T-helper 2 cell treated with Interferon-gamma antibody and Interleukin-4, amounts not matched to agents 5 μg/mL and 100 μg/mL, for 36 hours (primary cell): ENCODE data around the gene CWC27.
"Not testable (repeated sequence)": the region's sequence is repeated elsewhere in the genome, so short reads cannot be mapped to it uniquely, and the experiment has no call there.

Source experiments
- DNase-seq: peaks from one replicate; pipeline ENCODE4 v3.0.0; 2021; ENCODE audit warnings: low spot score
- H3K27ac Mint-ChIP-seq: one replicate; pipeline ENCODE4 v1.8.0; 2021; ENCODE audit warnings: mild to moderate bottlenecking, mixed read lengths
- H3K27me3 Mint-ChIP-seq: one replicate; pipeline ENCODE4 v1.8.0; 2021; ENCODE audit warnings: low read depth, mixed read lengths
- H3K36me3 Mint-ChIP-seq: one replicate; pipeline ENCODE4 v1.8.0; 2021; ENCODE audit warnings: low read depth, mixed read lengths
- H3K4me1 Mint-ChIP-seq: one replicate; pipeline ENCODE4 v1.8.0; 2021; ENCODE audit warnings: low read depth, mixed read lengths
- H3K4me3 Mint-ChIP-seq: one replicate; pipeline ENCODE4 v1.8.0; 2022; ENCODE audit warnings: mild to moderate bottlenecking, moderate library complexity, mixed read lengths
- H3K9me3 Mint-ChIP-seq: one replicate; pipeline ENCODE4 v1.8.0; 2021; ENCODE audit warnings: mixed read lengths

Gene CWC27

DNA sequence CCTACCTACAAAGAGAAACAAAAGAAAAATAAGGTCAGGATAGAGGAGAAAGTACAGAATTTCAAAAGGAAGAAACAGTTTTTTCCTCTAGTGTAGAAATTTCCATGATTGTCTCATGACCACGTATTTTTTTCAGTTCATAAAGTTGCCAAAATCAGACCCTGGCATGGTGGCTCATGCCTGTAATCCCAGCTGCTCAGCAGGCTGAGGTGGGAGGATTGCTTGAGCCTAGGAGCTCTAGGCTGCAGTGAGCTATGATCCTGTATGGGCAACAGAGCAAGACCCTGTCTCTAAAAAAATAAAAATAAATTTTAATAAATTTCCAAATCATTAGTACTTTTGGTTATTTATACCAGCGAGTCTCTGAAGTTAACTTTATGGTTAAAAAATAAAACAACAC, 37.8 kb downstream of the CWC27 start:
- Mint-ChIP-seq H3K4me1 (no peaks in the 10 kb centered on the region), H3K9me3 (no peaks in the 10 kb centered on the region), H3K27me3 (no peaks in the 10 kb centered on the region), H3K27ac (no peak overlapping the region), H3K4me3 (no peak overlapping the region), H3K36me3 (no peaks in the 10 kb centered on the region)
- DNase-seq, result no peak

DNA sequence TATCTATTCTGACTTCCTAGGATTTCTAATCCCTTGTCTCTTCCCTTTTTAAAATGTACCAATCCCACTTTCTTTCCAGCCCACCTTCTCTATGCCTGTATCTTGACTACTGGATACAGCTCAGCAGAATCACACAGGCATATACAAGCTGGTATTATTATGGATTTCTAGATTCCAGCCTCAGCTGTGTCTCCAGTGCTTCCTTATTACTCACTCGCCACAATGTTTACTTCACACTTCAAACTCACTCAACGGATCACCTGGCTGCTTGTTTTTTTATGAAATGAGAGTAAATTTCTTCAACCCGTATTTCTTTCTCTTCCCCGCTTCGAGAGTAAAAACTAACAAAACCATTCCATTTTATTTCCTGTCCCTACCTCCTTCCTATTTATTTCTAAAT, 38.8 kb downstream of the CWC27 start:
- DNase-seq, result no peak
- no peak overlapping the region for H3K4me3 Mint-ChIP-seq
- H3K4me1 Mint-ChIP-seq, result no peaks in the 10 kb centered on the region
- no peaks in the 10 kb centered on the region for H3K27me3 Mint-ChIP-seq
- H3K36me3 Mint-ChIP-seq, result no peaks in the 10 kb centered on the region
- H3K9me3 Mint-ChIP-seq, result no peaks in the 10 kb centered on the region
- H3K27ac Mint-ChIP-seq, result no peak overlapping the region

DNA sequence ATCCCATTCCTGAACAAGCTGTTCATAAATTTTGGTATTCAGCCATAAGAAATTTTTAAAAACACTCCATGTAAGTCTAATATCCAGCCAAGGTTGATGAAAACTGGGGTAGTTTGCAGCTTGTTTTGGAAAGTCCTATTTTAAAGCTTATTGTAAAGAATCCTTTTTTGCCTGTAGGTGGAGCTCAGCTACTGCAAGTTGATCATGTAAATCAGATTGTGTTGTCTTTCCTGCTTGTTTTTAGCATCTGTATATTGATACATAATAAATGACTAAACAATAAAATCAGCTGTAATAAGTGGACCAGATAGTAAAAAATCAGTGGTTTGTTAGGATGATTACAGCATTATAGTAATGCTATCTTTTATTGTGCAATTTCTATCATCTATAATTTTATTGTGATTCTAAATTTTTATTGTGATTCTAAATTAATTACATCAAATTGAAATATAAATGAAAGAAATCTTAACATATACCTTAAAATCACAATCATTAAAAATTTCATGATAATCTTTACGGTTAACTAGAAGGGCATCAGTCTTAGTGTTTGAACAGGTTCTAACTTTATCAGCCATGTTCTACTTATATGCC, 42.4 kb downstream of the CWC27 start:
- Mint-ChIP-seq H3K27ac (no peak overlapping the region), H3K36me3 (no peaks in the 10 kb centered on the region), H3K27me3 (no peaks in the 10 kb centered on the region), H3K4me3 (no peak overlapping the region), H3K4me1 (peaks cover 14% of the 10 kb centered on the region), H3K9me3 (no peaks in the 10 kb centered on the region)
- no peak for DNase-seq

DNA sequence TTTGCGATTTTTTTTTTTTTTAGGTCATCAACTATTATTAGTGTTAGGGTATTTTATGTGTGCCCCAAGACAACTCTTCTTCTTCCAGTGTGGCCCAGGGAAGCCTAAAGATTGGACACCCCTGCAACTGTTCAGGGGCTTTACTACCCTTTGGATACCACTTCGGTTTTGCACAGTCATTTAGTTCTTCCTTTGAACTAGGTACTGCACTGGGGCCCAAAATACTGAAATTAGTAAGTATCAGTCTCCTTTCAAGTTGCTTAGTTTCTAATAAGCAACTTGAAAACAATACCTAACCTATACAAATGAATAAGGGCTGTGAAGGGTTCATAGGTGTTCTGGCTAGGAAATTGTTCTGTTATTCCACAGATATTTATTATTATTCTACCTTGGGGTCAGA, 45.3 kb downstream of the CWC27 start:
- H3K27ac Mint-ChIP-seq, result no peak overlapping the region
- no peaks in the 10 kb centered on the region for H3K27me3 Mint-ChIP-seq
- DNase-seq, result no peak
- H3K4me3 Mint-ChIP-seq, result no peak overlapping the region
- H3K4me1 Mint-ChIP-seq, result peaks cover 18% of the 10 kb centered on the region
- H3K9me3 Mint-ChIP-seq, result no peaks in the 10 kb centered on the region
- peaks cover 9% of the 10 kb centered on the region for H3K36me3 Mint-ChIP-seq

- peaks cover 26% of the 10 kb centered on the region for H3K4me1 Mint-ChIP-seq
- peaks cover 17% of the 10 kb centered on the region for H3K36me3 Mint-ChIP-seq
- no peak overlapping the region for H3K27ac Mint-ChIP-seq
- H3K4me3 Mint-ChIP-seq, result no peak overlapping the region
- DNase-seq, result no peak
- no peaks in the 10 kb centered on the region for H3K27me3 Mint-ChIP-seq
- peaks cover 3% of the 10 kb centered on the region for H3K9me3 Mint-ChIP-seq
Observed at GRCh38 chr5:64818245-64818644, 49.5 kb downstream of the CWC27 start.

DNA sequence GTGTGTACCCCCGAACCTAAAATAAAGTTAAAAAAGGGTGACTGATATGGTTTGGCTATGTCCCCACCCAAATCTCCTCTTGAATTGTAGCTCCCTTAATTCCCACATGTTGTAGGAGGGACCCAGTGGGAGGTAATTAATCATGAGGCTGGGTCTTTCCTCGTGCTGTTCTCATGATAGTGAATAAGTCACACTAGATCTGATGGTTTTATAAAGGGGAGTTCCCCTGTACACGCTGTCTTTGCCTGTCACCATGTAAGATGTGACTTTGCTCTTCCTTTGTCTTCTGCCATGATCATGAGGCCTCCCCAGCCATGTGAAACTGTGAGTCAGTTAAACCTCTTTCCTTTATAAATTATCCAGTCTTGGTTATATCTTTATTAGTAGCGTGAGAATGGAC, 50.6 kb downstream of the CWC27 start:
- not testable (repeated sequence) for H3K9me3 Mint-ChIP-seq, DNase-seq, H3K27ac Mint-ChIP-seq, H3K27me3 Mint-ChIP-seq, H3K4me3 Mint-ChIP-seq
- Mint-ChIP-seq H3K4me1 (peaks cover 18% of the 10 kb centered on the region), H3K36me3 (peaks cover 17% of the 10 kb centered on the region)

GRCh38 chr5:64822320-64822719, 53.6 kb downstream of the CWC27 start:
- Mint-ChIP-seq H3K36me3 (peaks cover 11% of the 10 kb centered on the region), H3K27ac (no peak overlapping the region), H3K4me1 (peaks cover 9% of the 10 kb centered on the region), H3K9me3 (peaks cover 3% of the 10 kb centered on the region), H3K27me3 (no peaks in the 10 kb centered on the region), H3K4me3 (no peak overlapping the region)
- DNase-seq, result no peak

- H3K4me3 Mint-ChIP-seq, result no peak overlapping the region
- H3K9me3 Mint-ChIP-seq, result no peaks in the 10 kb centered on the region
- peaks cover 15% of the 10 kb centered on the region for H3K36me3 Mint-ChIP-seq
Observed at GRCh38 chr5:64826541-64826940, 57.8 kb downstream of the CWC27 start.

DNA sequence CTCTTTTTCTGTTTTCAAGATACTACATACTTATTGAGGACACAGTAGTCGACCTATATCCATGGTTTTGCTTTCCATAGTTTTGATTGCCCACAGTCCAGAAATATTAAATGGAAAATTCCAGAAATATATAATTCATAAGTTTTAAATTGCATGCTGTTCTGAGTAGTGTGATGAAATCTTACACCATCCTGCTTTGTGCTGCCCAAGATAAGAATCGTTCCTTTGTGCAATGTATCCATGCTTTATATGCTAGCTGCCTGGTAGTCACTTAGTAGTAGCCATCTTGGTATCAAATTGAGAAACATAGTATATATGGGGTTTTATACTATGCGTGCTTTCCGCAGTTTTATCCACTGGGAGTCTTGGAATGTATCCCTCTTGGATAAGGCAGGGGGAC, 59.0 kb downstream of the CWC27 start:
- Mint-ChIP-seq H3K4me1 (no peaks in the 10 kb centered on the region), H3K36me3 (peaks cover 11% of the 10 kb centered on the region), H3K9me3 (no peaks in the 10 kb centered on the region), H3K4me3 (no peak overlapping the region), H3K27me3 (no peaks in the 10 kb centered on the region), H3K27ac (no peak overlapping the region)
- DNase-seq, result no peak

More at GRCh38 chr5:64826541-64826940, 57.8 kb downstream of the CWC27 start:
- no peak for DNase-seq
- no peaks in the 10 kb centered on the region for H3K27me3 Mint-ChIP-seq
- H3K4me1 Mint-ChIP-seq, result peaks cover 7% of the 10 kb centered on the region
- H3K27ac Mint-ChIP-seq, result no peak overlapping the region

- not testable (repeated sequence) for H3K4me3 Mint-ChIP-seq, DNase-seq, H3K27me3 Mint-ChIP-seq, H3K9me3 Mint-ChIP-seq, H3K4me1 Mint-ChIP-seq, H3K27ac Mint-ChIP-seq
- H3K36me3 Mint-ChIP-seq, result peaks cover 11% of the 10 kb centered on the region
Observed at GRCh38 chr5:64830650-64831049, 61.9 kb downstream of the CWC27 start.

GRCh38 chr5:64831996-64832395, 63.3 kb downstream of the CWC27 start:
- Mint-ChIP-seq H3K36me3 (peaks cover 11% of the 10 kb centered on the region), H3K4me1 (no peaks in the 10 kb centered on the region), H3K27me3 (no peaks in the 10 kb centered on the region), H3K4me3 (no peak overlapping the region), H3K9me3 (no peaks in the 10 kb centered on the region), H3K27ac (no peak overlapping the region)
- DNase-seq, result no peak

DNA sequence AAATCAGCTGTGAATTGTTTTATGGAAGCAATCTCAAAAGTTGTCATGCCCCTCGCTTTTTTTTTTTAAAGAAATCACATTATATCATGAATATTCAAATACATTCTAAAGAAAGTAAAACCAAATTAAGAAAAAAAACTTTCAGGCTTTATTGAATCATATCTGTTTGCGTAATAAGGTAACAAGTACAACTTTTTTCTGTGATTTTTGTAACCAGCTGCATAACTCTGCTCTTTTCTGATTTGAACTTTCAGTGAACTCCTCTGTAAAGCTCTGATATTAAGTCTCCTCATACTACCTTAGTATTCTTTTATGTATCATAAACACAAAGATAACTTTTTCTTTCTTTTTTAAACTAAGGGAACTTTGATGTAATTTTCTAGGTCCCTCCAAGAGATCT, 65.3 kb downstream of the CWC27 start:
- no peaks in the 10 kb centered on the region for H3K27me3 Mint-ChIP-seq
- no peak overlapping the region for H3K4me3 Mint-ChIP-seq
- no peak overlapping the region for H3K27ac Mint-ChIP-seq
- no peaks in the 10 kb centered on the region for H3K4me1 Mint-ChIP-seq
- no peaks in the 10 kb centered on the region for H3K9me3 Mint-ChIP-seq
- H3K36me3 Mint-ChIP-seq, result peaks cover 9% of the 10 kb centered on the region
- no peak for DNase-seq

DNA sequence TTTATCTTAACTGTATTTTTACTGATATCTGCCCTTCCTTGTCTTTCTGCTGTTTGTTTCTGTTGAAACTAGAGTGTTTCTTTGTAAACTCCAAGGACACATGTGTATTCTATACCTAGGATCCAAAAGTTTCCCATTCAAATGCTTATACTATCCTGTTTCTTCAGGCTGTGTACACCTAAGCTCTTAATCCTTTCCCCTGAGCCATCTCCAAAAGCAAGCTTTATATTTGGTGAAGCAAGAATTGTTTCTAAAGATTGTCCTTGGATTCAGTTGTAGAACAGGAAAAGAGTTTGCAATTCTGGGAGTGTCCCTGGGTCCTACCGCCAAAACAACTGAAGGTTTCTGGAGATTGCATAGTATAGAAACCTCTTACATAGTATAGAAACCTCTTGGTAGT, 65.9 kb downstream of the CWC27 start:
- H3K4me3 Mint-ChIP-seq, result no peak overlapping the region
- H3K36me3 Mint-ChIP-seq, result peaks cover 12% of the 10 kb centered on the region
- H3K4me1 Mint-ChIP-seq, result no peaks in the 10 kb centered on the region
- DNase-seq, result no peak
- H3K27me3 Mint-ChIP-seq, result no peaks in the 10 kb centered on the region
- no peaks in the 10 kb centered on the region for H3K9me3 Mint-ChIP-seq
- H3K27ac Mint-ChIP-seq, result no peak overlapping the region

- peaks cover 8% of the 10 kb centered on the region for H3K36me3 Mint-ChIP-seq
- H3K4me3 Mint-ChIP-seq, result no peak overlapping the region
- H3K4me1 Mint-ChIP-seq, result no peaks in the 10 kb centered on the region
- no peaks in the 10 kb centered on the region for H3K27me3 Mint-ChIP-seq
- H3K9me3 Mint-ChIP-seq, result no peaks in the 10 kb centered on the region
- no peak for DNase-seq
- H3K27ac Mint-ChIP-seq, result no peak overlapping the region
Observed at GRCh38 chr5:64835266-64835665, 66.5 kb downstream of the CWC27 start.

- peaks cover 6% of the 10 kb centered on the region for H3K9me3 Mint-ChIP-seq
- H3K4me1 Mint-ChIP-seq, result no peaks in the 10 kb centered on the region
- H3K36me3 Mint-ChIP-seq, result peaks cover 14% of the 10 kb centered on the region
- H3K4me3 Mint-ChIP-seq, result no peak overlapping the region
- H3K27me3 Mint-ChIP-seq, result no peaks in the 10 kb centered on the region
- H3K27ac Mint-ChIP-seq, result no peak overlapping the region
- DNase-seq, result no peak
Observed at GRCh38 chr5:64836190-64836755, 67.5 kb downstream of the CWC27 start.
